Measurements from ENCODE around the gene KRTAP9-8. TPM values are rescaled to one million over a fixed set of nuclear protein-coding genes. Genes with fewer than 3 reads are reported as not detected.
"Not testable (repeated sequence)": the region's sequence is repeated elsewhere in the genome, so short reads cannot be mapped to it uniquely, and the experiment has no call there.

Gene KRTAP9-8, protein sequence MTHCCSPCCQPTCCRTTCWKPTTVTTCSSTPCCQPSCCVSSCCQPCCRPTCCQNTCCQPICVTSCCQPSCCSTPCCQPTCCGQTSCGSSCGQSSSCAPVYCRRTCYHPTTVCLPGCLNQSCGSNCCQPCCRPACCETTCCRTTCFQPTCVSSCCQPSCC
- total RNA-seq (not detected), total RNA-seq (0 reads per million in 172 experiments)
- polyA plus RNA-seq (2013, experiment 1 of 2) = not detected
- polyA plus RNA-seq (2013, experiment 2 of 2) = not detected

DNA sequence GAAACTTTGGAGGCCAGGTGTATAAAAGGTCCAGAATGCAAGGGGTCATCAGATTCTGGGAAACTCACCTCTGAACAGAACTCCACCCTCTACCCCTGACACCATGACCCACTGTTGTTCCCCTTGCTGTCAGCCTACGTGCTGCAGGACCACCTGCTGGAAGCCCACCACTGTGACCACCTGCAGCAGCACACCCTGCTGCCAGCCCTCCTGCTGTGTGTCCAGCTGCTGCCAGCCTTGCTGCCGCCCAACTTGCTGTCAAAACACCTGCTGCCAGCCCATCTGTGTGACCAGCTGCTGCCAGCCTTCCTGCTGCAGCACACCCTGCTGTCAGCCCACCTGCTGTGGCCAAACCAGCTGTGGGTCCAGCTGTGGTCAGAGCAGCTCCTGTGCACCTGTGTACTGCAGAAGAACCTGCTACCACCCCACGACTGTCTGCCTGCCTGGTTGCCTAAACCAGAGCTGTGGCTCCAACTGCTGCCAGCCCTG, at the start of gene KRTAP9-8:
Gene KRTAP9-8, plus strand, starts transcription at position 51 of the 489 bp plus-strand sequence. Its CDS starts 53 bp downstream, at position 104.
- intact Hi-C loops (cut with DNase I, micrococcal nuclease); H3K4me3 Mint-ChIP-seq; CTCF ChIA-PET; H3K27me3 ChIP-seq (ENCODE audit: control insufficient read depth in 1 of 2, insufficient read depth in 2 of 2, low read length in 2 of 2); H3K4me3 ChIP-seq (ENCODE audit: low read length); H3K36me3 ChIP-seq (ENCODE audit: insufficient read depth, low read length); DNase-seq; H3K27ac Mint-ChIP-seq; H3K9me3 Mint-ChIP-seq; H3K36me3 Mint-ChIP-seq (ENCODE audit: low read depth); ATAC-seq (ENCODE audit: poor library complexity); H3K27ac ChIP-seq (ENCODE audit: low read depth in 1 of 2, low read length in 2 of 2); POLR2A ChIA-PET; H3K9me3 ChIP-seq (ENCODE audit: control insufficient read depth in 1 of 2, insufficient read depth in 1 of 2, low read length in 2 of 2); H3K4me1 ChIP-seq (ENCODE audit: insufficient read depth, low read length); H3K4me1 Mint-ChIP-seq (ENCODE audit: low read depth): not testable (repeated sequence)
- H3K27me3 Mint-ChIP-seq = peaks cover 28% of the 10 kb centered on the region

DNA sequence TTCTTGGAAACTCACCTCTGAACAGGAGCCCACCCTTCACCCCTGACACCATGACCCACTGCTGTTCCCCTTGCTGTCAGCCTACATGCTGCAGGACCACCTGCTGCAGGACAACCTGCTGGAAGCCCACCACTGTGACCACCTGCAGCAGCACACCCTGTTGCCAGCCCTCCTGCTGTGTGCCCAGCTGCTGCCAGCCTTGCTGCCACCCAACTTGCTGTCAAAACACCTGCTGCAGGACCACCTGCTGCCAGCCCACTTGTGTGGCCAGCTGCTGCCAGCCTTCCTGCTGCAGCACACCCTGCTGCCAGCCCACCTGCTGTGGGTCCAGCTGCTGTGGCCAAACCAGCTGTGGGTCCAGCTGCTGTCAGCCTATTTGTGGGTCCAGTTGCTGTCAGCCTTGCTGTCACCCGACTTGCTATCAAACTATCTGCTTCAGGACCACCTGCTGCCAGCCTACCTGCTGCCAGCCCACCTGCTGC, 47.9 kb upstream of the KRTAP9-8 start, which contains the start of gene KRTAP9-1:
Gene KRTAP9-1, plus strand, starts transcription at position 51 of the 482 bp plus-strand sequence. Its CDS starts 0 bp downstream, at position 51.
- H3K4me3 ChIP-seq (ENCODE audit: low read length); intact Hi-C loops (cut with DNase I, micrococcal nuclease); H3K4me1 Mint-ChIP-seq (ENCODE audit: low read depth); CTCF ChIA-PET; H3K4me1 ChIP-seq (ENCODE audit: insufficient read depth, low read length); H3K27me3 ChIP-seq (ENCODE audit: control insufficient read depth in 1 of 2, insufficient read depth in 2 of 2, low read length in 2 of 2); H3K36me3 Mint-ChIP-seq (ENCODE audit: low read depth); ATAC-seq (ENCODE audit: poor library complexity); POLR2A ChIA-PET; H3K9me3 Mint-ChIP-seq; H3K27ac ChIP-seq (ENCODE audit: low read depth in 1 of 2, low read length in 2 of 2); H3K9me3 ChIP-seq (ENCODE audit: control insufficient read depth in 1 of 2, insufficient read depth in 1 of 2, low read length in 2 of 2); H3K27ac Mint-ChIP-seq; H3K36me3 ChIP-seq (ENCODE audit: insufficient read depth, low read length); H3K4me3 Mint-ChIP-seq; DNase-seq: not testable (repeated sequence)
- H3K27me3 Mint-ChIP-seq = peaks cover 22% of the 10 kb centered on the region

DNA sequence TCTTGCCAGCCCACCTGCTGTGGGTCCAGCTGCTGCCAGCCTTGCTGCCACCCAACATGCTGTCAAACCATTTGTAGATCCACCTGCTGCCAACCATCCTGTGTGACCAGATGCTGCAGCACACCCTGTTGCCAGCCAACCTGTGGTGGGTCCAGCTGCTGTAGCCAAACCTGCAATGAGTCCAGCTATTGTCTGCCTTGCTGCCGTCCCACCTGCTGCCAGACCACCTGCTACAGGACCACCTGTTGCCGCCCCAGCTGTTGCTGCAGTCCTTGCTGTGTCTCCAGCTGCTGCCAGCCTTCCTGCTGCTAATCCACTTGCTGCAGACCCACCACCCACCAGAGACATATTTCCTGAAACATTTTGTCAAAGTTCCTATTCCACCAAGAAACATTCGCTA, 47.5 kb upstream of the KRTAP9-8 start:
- no peaks in the 10 kb centered on the region for H3K4me1 ChIP-seq (ENCODE audit: insufficient read depth, low read length)
- CTCF ChIA-PET = no interaction called here
- TF ChIP-seq, protein P1, sequence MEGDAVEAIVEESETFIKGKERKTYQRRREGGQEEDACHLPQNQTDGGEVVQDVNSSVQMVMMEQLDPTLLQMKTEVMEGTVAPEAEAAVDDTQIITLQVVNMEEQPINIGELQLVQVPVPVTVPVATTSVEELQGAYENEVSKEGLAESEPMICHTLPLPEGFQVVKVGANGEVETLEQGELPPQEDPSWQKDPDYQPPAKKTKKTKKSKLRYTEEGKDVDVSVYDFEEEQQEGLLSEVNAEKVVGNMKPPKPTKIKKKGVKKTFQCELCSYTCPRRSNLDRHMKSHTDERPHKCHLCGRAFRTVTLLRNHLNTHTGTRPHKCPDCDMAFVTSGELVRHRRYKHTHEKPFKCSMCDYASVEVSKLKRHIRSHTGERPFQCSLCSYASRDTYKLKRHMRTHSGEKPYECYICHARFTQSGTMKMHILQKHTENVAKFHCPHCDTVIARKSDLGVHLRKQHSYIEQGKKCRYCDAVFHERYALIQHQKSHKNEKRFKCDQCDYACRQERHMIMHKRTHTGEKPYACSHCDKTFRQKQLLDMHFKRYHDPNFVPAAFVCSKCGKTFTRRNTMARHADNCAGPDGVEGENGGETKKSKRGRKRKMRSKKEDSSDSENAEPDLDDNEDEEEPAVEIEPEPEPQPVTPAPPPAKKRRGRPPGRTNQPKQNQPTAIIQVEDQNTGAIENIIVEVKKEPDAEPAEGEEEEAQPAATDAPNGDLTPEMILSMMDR (IDR thresholded peaks at IDR 0.05) = no peak
- H3K27ac Mint-ChIP-seq = no peak overlapping the region
- H3K36me3 Mint-ChIP-seq (ENCODE audit: low read depth) = no peaks in the 10 kb centered on the region
- no peaks in the 10 kb centered on the region for H3K9me3 Mint-ChIP-seq
- H3K4me3 Mint-ChIP-seq = no peak overlapping the region
- H3K9me3 ChIP-seq (ENCODE audit: control insufficient read depth in 1 of 2, insufficient read depth in 1 of 2, low read length in 2 of 2) = peaks cover 0 to 5% of the 10 kb centered on the region in 2 experiments
- no peak overlapping the region for H3K27ac ChIP-seq (ENCODE audit: low read depth in 1 of 2, low read length in 2 of 2)
- ATAC-seq (ENCODE audit: poor library complexity) (no peak), DNase-seq (no peak)
- H3K27me3 ChIP-seq (ENCODE audit: control insufficient read depth in 1 of 2, insufficient read depth in 2 of 2, low read length in 2 of 2) = no peaks in the 10 kb centered on the region
- no peaks in the 10 kb centered on the region for H3K36me3 ChIP-seq (ENCODE audit: insufficient read depth, low read length)
- no peaks in the 10 kb centered on the region for H3K4me1 Mint-ChIP-seq (ENCODE audit: low read depth)
- H3K27me3 Mint-ChIP-seq = peaks cover 22% of the 10 kb centered on the region
- H3K4me3 ChIP-seq (ENCODE audit: low read length) = no peak overlapping the region
- intact Hi-C loops (cut with DNase I, micrococcal nuclease) = no loop called here
- POLR2A ChIA-PET = no interaction called here

DNA sequence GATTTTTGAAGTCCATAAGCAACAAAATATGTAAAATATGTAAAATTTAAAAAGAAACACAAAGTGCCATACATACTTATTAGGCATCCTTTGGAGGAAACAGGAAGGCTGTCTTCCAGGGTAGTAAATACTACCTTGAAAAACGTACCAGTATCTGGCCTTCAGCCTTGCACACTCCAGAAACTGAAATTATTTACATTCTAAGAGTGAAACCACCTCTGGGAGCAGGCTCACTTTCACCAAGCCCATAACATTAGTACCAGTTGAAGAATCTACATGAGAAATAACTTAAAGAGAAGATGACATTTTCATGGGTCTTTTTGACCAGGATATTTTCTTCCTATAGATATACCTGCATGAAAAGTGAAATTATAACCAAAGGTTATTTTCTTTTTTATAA, 41.7 kb upstream of the KRTAP9-8 start:
- Histone ChIP-seq H3K4me3 (ENCODE audit: low read length) (no peak overlapping the region), H3K9me3 (ENCODE audit: control insufficient read depth in 1 of 2, insufficient read depth in 1 of 2, low read length in 2 of 2) (no peaks in the 10 kb centered on the region), H3K27ac (ENCODE audit: low read depth in 1 of 2, low read length in 2 of 2) (no peak overlapping the region), H3K4me1 (ENCODE audit: insufficient read depth, low read length) (no peaks in the 10 kb centered on the region), H3K36me3 (ENCODE audit: insufficient read depth, low read length) (no peaks in the 10 kb centered on the region), H3K27me3 (ENCODE audit: control insufficient read depth in 1 of 2, insufficient read depth in 2 of 2, low read length in 2 of 2) (no peaks in the 10 kb centered on the region)
- Mint-ChIP-seq H3K27ac (no peak overlapping the region), H3K27me3 (no peaks in the 10 kb centered on the region), H3K4me1 (ENCODE audit: low read depth) (no peaks in the 10 kb centered on the region), H3K36me3 (ENCODE audit: low read depth) (no peaks in the 10 kb centered on the region), H3K4me3 (no peak overlapping the region), H3K9me3 (peaks cover 4% of the 10 kb centered on the region)
- ChIA-PET POLR2A (interaction anchor here (0.7 kb wide), 1 partner anchor 126 kb away, joined by 4 read pairs; no protein-coding TSS in a partner anchor), CTCF (interaction anchor here (0.7 kb wide), 1 partner anchor 203 kb away, joined by 3 read pairs; no protein-coding TSS in a partner anchor)
- DNase-seq (no peak), ATAC-seq (ENCODE audit: poor library complexity) (no peak)
- intact Hi-C loops (cut with DNase I, micrococcal nuclease) = no loop called here
- TF ChIP-seq, protein P1 (IDR thresholded peaks at IDR 0.05) = no peak

Data from CD4-positive, alpha-beta T cell (primary cell).